Endothelial cell of hepatic sinusoid (primary cell): ENCODE data around the gene ZNF142.
"Not testable (repeated sequence)": the region's sequence is repeated elsewhere in the genome, so short reads cannot be mapped to it uniquely, and the experiment has no call there.

Experiments
- in situ Hi-C: cut with HindIII; loops from 2 replicates; pipeline ENCODE4 v1.10.0; 2017; ENCODE audit warnings: low sequenced_read_pairs

Gene ZNF142

GRCh38 chr2:218659258-218659987, at the start of gene ZNF142, which contains the start of gene BCS1L:
ZNF142 (minus strand) TSS chr2:218659623; CDS start chr2:218656429, 3,194 bp downstream.
BCS1L (plus strand) TSS chr2:218659683; CDS start chr2:218660988, 1,305 bp downstream.
- in situ Hi-C loops, result loop anchor here (5.0 kb wide), 2 partner anchors 43 to 92 kb away; partner anchors contain the start of genes CNOT9 and USP37

- in situ Hi-C loops, result no loop called here
Measured at GRCh38 chr2:218708086-218708485, 48.7 kb upstream of the ZNF142 start.

GRCh38 chr2:218703341-218703740, 43.9 kb upstream of the ZNF142 start:
- in situ Hi-C loops, result loop anchor here (5.0 kb wide), 1 partner anchor 46 kb away; the partner anchor contains the start of genes BCS1L and ZNF142

- in situ Hi-C loops, result loop anchor here (5.0 kb wide), 1 partner anchor 45 kb away; the partner anchor contains the start of genes BCS1L and ZNF142
Measured at GRCh38 chr2:218701806-218702205, 42.4 kb upstream of the ZNF142 start.

GRCh38 chr2:218698885-218699284, 39.5 kb upstream of the ZNF142 start:
- in situ Hi-C loops, result no loop called here

- in situ Hi-C loops, result loop anchor here (5.0 kb wide), 1 partner anchor 63 kb away; no protein-coding TSS in a partner anchor
Measured at GRCh38 chr2:218694405-218695145, 35.2 kb upstream of the ZNF142 start.

GRCh38 chr2:218691234-218691633, 31.8 kb upstream of the ZNF142 start:
- in situ Hi-C loops, result loop anchor here (5.0 kb wide), 1 partner anchor 66 kb away; no protein-coding TSS in a partner anchor

- in situ Hi-C loops, result not testable (repeated sequence)
Measured at GRCh38 chr2:218687400-218688060, 28.1 kb upstream of the ZNF142 start.

GRCh38 chr2:218680061-218680460, 20.6 kb upstream of the ZNF142 start:
- in situ Hi-C loops, result no loop called here

- in situ Hi-C loops, result no loop called here
Measured at GRCh38 chr2:218679119-218679518, 19.7 kb upstream of the ZNF142 start.

GRCh38 chr2:218671654-218672566, 12.5 kb upstream of the ZNF142 start, which contains the start of the genes RNF25 and STK36:
RNF25 (minus strand) TSS chr2:218672002; CDS start chr2:218671970, 32 bp downstream.
STK36 (plus strand) TSS chr2:218672086; CDS start chr2:218672830, 744 bp downstream.
- in situ Hi-C loops, result no loop called here

- in situ Hi-C loops, result no loop called here
Measured at GRCh38 chr2:218671097-218671653, 11.8 kb upstream of the ZNF142 start.

GRCh38 chr2:218664653-218665052, 5.2 kb upstream of the ZNF142 start:
- in situ Hi-C loops, result no loop called here

GRCh38 chr2:218663901-218664300, 4.5 kb upstream of the ZNF142 start:
- in situ Hi-C loops, result no loop called here

GRCh38 chr2:218662827-218663226, 3.4 kb upstream of the ZNF142 start:
- in situ Hi-C loops, result no loop called here

GRCh38 chr2:218662377-218662776, 3.0 kb upstream of the ZNF142 start:
- in situ Hi-C loops, result no loop called here

- in situ Hi-C loops, result loop anchor here (5.0 kb wide), 2 partner anchors 42 to 93 kb away; partner anchors contain the start of genes CNOT9 and USP37
Measured at GRCh38 chr2:218659988-218660358, 550 bp upstream of the ZNF142 start.

GRCh38 chr2:218658671-218659257, 659 bp downstream of the ZNF142 start:
- in situ Hi-C loops, result loop anchor here (5.0 kb wide), 2 partner anchors 44 to 91 kb away; partner anchors contain the start of genes CNOT9 and USP37

- in situ Hi-C loops, result loop anchor here (5.0 kb wide), 2 partner anchors 47 to 88 kb away; partner anchors contain the start of genes CNOT9 and USP37
Measured at GRCh38 chr2:218655751-218656150, 3.7 kb downstream of the ZNF142 start.
